NCI-H82 treated with DMSO at 0.1 percent for 48 hours (cell line): Measurements from ENCODE around the gene ARHGEF7.
A peak's percentile ranks its signal among the peaks of the same experiment; 100 is the strongest.
"Not testable (repeated sequence)": the region's sequence is repeated elsewhere in the genome, so short reads cannot be mapped to it uniquely, and the experiment has no call there.

Source experiments
- DNase-seq: peaks from one replicate; lab custom pipeline; 2025; ENCODE audit not compliant: unreplicated experiment; lab: John Stamatoyannopoulos, UW

ARHGEF7 gene

DNA sequence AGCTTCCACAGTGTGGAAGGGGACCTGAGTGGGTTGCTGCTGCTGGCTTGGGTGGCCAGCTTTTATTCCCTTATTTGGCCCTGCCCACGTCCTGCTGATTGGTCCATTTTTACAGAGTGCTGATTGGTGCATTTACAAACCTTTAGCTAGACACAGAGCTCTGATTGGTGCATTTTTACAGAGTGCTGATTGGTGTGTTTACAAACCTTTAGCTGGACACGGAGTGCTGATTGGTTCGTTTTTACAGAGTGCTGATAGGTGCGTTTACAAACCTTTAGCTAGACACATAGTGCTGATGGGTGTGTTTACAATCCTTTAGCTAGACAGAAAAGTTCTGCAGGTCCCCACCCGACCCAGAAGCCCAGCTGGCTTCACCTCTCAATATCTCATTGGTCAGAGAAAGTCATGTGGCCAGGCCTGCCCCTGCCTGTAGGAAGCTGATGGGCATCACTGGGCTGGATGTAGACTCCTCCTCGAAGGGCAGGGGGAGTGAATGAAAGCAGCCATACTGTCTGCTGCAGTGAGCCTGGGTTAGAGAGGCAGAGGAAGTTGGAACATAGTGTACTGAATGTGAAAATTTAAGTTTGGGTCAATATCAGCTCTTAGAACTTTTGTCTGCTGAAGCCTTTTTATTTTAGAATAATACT is 83.7 kb downstream of the ARHGEF7 start:
- not testable (repeated sequence) for DNase-seq

DNA sequence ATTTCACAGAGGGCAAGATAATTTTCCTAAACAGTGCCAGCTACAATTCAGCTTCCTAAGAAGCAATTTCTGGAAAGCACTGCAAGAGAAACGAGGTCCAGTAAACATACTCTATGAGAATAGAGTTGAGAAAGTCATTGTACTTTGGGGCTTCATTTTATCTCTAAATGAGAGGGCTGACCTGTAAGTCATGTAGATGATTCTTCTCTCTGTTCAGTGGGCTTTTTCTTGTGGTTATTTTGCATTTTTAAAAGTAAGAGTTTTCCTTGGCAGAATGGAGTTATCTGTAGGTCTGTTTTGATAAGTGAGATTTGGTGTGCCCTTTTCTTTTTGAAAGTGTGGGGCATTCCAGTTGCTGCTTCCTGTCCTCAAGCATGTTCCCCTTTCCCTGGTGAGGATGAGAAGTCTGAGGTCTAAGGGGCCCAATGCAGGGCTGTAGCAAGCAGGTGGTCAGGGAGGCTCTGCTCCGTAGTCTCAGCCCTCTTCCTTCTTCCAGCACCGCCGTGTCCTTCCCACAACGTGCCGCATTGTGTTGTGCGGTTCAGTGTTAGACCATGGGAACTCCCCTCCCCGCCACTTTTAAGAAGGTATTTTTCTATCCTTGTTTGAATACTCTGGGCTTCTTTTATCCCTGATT is 86.3 kb downstream of the ARHGEF7 start:
- DNase-seq: no peak

DNA sequence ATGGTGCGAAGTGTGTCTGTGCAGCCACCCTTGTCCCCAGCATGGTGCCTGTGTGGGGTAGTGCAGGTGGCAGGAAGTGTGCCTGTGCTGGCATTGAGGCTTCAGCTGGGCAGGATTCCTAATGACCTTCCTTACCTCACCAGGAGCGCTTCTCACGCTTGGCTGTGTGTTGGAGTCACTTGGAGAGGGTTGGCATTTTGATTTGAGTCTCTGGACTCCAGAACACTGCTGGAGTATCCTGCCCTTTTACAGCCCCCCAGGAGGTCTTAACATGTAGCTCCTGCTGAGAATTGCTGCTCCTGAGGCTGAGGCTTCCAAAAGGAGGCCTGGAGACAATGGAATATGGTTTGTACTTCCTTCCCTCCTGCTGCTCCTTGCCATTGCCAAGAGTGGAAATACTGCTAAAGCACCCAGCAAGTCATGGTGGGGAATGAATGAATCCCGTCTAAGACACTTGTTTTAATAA is 87.1 kb downstream of the ARHGEF7 start:
- DNase-seq: no peak

DNA sequence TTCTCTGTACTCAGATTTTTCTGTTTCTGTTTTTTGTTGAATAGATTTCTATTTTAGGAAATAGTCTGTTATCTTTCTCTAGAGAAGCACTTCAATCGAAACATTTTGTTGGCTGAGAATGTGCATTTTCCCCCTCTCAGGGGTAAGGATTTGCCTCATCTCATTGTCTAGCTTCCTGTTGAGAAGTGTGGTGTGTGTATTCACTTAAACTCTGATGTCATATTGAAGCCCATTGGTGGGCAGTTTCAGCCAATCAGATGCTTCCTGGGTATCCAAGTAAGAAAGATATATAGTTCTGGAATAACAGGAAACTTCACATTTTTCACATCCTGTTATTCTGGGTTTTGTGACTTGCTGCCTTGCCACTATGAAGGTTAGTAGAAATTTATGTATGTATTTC is 87.6 kb downstream of the ARHGEF7 start:
- no peak for DNase-seq

DNA sequence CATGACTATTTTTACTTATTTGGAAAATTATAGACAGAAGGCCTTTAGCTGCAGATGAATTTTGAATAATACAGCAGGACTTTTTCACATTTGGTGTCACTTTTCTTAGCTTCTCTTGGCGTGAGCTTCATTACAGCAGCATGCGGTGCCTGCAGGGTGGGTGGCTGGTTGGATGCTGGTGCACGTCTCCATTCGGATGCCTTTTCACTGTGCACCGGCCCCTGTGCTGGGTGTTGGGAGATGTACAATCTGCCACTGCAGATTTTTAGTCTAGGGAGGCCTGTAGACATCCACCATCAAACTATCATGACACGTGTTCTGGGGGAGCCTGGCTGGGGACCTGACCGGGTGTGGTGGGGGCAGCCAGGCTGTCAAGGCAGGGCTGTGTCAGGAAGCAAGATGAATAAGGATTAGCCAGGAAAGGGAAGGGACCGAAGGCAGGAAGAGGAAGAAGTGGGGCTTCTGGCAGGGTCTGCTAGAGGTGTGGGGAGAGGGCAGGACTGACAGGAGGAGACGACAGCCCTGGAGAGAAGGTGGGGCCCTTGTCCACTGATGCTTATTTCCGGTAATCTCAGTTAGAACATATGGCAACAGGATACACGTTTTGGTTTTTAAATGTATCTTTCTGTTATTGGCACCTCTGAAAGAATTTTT is 88.8 kb downstream of the ARHGEF7 start:
- DNase-seq: no peak

DNA sequence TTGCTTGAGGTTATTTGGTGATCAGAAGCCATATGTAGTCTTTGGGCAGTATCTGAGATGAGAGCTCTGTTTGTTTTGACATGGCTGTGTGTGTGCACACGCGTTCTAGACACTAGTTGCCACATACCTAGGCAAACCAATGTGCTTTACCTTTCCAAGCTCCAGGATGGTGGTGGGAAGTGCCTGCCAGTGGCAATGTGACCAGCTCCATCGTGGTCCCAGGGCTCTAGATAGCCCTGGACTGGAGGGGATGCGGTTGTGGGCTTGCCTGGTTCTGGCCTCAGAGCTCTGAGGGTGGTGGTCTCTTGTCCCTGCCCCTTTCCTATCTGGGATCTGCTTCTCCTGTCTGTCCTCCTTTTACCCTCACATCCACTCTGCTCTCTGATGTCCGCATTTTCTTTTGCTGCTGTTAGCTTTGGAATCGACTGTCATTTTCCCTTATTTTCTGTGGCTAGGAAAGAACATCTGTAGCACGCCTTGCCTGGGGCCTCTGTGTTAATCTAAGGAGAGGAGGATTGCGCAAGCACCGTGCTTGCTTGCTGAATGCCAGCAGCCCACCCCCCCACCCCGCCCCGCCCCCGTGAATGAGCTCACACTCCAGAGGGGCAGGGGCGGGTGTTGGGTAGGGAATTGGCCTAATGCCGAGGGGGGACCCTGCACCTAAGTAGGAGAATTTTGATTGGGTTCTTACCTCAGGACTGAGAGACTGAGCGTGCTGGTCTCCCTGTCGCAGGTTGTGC is 89.5 kb downstream of the ARHGEF7 start:
- DNase-seq: no peak

DNA sequence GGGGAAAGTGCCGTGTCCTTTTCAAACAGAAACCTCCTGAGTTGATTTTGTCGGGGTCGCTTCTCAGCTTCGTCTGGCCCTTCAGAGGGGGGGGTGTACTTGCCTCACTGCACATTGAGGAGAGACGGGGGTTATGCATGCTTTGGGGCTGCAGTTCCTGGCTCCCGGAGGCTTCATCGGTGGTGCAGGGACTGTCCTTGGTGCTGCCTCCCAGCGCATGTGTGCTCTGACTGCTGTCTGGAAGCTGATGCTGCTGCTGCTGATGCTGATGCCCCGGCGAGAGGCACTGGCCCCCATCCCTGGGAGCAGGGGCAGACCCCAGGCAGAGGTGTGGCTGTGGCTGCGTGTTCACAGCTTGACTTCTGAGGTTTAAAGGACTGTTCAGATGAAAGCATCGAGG is 91.0 kb downstream of the ARHGEF7 start:
- DNase-seq: no peak

DNA sequence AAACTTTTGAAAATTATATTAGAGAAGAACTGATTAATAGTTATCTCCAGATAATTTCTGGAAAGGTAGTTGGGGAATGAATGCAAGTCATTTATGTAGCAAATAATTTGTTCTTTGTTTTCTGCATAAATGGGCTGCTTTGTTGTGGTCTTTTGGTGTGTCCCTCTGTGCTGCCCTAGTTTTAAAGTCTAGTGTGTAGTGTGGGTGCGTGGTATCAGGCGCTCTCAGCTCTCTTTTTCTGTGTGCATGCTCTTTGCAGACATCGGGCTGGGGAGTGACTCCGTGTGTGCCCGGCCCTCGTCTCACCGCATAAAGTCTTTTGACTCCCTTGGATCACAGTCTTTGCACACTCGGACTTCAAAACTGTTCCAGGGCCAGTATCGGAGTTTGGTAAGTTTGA is 94.5 kb downstream of the ARHGEF7 start:
- DNase-seq: no peak

DNA sequence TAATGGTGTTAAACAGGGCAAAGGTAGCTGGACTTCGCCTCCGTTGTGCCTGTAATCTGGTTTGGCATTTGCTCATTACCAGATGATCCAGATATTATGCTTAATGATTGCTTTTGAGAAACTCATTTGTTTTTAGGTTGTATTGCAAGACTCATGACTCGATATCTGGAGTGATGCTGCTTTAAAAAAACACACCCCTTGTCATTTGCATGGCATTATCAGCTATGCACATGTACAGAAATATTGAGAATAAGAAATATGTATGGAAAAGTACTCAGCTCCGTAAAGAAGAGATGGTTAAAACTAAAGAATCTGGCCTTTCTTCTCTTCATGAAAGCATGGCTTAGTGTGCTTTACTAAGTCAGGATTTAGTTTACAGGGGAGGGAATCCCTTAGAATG is 95.0 kb downstream of the ARHGEF7 start:
- DNase-seq: no peak

DNA sequence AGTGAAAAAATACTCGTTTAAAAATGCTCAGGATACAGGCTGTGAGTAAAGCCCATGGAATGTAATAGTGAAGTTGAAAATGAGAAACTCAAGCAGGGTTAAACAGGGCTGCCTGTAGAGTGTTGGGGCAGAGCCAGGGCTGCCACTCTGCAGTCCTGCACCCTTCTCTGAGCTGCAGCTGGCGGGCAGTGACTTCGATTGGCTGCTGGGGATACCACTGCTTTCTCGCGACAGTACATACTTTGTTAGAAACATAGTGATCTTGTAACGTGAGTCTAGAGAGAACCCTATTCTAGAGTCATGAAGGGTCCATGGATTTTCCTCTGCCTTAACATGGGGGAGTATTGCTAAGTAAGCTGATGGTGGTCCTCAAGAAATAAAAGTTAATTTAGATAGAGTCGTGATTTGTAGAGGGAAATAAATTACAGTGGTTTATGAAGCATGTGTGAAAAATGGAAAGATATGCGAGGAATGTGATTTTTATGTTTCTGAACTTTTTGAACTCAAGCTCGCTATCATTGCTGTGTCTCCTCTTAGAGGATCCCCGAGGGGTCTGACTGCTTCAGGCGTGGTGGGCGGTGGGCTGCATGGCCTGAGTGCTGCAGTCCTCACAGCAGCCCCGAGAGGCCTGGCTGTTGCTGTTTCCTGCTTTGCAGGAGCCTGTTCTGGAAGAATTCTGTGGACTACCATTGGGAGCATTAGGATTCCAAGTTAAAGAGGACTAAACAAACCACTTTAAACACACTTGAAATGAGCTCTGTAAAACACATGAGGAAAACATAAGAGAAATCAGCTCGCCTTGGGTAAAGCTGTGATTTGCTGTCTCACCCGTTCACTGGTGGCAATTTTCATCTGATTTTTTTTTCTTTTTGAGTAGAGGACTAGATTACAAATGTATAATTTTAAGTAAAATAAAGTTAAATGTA is 95.7 kb downstream of the ARHGEF7 start:
- DNase-seq: no peak

DNA sequence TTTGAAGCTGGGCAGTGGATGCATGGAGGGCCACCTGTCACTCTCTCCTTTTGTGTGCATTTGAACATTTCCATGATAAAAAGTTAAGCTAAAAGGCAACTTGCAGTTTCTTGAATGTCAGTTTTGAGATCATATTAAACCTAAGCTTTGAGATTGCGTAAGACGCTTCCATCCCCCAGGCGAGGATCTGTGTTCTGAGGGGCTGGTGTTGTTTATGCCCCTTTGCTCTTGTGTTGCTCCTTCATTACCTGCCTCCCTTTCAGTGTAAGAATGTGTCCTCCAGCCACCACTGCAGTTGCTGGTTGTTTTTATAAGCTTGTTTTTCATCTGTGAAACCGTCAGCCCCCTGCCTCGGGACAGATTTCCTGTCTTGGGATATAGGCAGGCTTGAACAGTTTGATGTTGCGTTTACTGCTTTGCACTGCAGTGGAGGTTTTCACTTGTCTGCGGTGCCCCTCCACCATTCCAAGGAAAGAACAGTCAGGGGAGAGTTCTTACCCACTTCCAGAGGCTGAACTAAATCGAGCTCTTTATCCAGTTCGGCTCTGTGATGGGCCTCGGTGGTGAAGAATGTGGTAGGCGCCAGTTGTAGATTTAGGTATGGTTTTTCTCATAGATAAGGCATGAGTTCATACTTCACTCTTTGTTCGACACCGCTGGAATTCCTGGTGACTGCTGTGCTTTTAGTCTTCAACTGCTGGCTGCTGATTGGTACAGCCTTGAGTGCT is 96.8 kb downstream of the ARHGEF7 start:
- DNase-seq: no peak

DNA sequence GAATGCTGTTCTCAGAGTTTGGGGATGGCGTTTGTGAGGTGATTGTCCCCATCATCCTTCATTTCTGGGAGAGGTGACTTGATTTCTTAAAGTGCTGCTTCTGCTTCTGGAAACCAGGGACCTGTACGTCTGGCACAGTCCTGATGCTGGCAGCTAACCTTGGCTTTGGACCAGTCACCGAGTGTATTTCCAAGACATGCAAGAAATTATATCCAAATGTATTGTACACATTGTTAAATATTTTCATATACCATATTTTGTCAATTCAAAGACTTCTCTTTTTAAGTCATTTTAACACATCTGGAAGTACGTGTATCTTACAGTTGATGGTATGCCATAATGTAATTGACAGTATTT is 97.4 kb downstream of the ARHGEF7 start:
- no peak for DNase-seq

DNA sequence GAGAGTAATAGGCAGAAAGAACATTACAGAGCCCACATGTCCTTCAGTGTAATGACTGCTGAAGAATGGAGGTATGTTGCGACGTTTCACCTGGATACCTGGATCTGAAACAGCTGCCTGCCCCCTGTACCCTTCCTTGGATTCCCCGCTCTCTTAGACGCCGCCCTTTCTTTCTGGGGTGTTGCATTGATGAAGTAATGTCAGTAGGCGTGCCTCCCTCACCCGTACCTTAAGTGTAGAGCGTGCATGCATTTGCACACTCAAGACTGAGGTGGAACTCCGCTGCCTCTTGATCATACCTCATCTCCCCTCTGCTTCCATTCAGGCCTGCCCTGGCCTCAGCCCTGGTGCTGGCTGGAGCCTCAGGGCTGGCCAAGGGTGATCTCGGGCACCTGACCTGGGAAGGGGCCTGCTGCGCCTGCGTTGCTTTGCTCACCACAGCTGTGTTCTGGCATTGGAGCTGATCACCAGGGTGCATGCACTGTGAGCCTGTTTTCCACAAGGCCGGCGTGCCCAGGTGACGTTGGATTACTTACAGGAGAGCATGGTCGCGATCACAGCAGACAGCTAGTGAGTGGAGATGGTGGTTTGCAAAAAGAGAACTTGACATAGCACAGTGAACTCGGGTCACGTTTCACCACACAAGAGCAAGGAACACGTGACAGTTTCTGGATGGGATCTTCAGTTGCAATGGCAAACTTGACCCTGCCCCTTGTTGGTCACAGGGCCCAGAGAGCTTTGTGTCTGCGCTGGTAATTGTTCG is 99.0 kb downstream of the ARHGEF7 start:
- DNase-seq: no peak

DNA sequence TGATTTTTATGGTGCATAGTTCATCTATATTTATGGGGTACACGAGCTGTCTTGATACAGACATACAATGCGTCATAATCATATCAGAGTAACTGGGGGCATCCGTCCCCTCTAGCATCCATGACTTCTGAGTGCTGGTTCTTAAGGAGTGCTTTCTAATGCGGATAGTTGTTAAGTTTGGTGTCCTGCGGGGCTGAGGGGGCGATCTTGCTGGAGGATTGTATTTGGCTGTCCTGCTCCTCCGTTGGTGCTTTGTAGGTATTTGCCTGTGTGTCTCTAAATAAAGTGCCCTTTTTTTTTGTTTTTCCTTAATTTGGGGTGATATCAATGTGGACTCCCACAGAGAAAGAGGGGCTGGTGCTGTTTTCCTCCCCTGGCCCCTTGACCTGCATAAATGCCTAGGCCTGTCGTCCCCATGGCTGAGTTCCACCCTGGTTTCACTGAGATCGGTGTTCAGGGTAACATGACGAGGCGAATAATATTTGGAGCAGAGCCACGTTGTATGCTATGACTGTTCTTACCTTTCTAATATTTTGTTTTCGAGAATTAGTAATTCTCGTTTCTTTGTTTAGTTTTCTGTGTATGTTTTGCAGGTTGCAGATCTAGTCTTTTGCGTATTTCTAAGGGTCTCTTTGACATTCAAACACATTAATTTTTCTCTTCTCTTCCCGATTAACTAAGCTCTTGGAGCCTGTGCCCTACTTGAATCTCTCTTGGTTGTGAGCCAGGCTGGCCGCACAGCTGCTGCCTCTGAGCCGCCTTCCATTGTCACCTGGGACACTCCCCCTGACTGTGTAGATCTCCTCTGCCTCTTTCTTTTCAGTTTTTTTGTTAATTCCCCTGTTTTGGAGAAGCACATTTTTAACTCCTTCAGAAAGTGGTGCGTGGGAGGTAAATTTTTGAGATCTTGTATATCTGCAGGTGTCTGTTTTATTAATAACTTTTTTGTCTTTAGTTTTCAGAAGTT is 100.3 kb downstream of the ARHGEF7 start:
- no peak for DNase-seq

DNA sequence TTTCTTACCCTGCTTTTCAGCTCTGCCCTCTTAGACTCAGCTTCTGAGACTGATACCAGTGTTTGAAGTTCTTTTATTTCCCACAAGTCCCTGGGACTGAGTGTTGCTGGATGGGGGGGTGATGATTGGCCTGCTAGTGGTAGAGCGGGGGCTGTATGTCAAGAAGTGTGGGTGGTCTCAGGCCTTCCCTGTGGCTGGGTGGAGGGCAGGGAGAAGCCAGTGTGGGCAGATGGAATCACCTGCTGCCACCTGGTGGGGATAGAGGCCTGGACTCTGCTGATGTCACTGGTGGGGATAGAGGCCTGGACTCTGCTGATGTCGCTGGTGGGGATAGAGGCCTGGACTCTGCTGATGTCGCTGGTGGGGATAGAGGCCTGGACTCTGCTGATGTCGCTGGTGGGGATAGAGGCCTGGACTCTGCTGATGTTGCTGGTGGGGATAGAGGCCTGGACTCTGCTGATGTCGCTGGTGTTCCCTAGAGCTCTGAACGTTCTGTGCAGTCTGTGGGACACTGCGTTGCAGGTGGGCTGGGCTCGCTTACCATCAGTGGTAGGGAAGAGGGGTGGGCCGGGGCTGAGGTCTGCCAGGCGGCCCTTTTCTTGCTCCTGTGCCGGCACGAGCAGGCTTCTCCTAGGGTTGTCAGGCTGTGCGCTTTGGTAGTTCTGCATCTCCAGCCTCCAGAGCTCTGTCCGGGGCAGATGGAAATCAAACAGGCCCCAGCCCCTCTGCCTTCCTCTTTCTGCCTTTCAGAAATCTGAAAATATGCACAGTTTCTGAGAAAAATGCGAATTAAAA is 101.3 kb downstream of the ARHGEF7 start:
- peak; percentile 5 for DNase-seq

DNA sequence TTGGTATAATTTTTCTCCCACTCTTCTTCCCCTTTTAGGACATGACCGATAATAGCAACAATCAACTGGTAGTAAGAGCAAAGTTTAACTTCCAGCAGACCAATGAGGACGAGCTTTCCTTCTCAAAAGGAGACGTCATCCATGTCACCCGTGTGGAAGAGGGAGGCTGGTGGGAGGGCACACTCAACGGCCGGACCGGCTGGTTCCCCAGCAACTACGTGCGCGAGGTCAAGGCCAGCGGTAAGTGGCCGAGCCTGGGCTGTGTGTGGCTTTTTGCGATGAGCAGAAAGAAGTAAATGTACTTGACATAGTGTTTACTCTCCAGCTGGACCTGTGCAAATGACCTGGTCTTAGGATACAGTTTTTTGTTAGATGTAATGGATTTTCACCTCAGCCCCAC is 102.5 kb downstream of the ARHGEF7 start:
- no peak for DNase-seq

DNA sequence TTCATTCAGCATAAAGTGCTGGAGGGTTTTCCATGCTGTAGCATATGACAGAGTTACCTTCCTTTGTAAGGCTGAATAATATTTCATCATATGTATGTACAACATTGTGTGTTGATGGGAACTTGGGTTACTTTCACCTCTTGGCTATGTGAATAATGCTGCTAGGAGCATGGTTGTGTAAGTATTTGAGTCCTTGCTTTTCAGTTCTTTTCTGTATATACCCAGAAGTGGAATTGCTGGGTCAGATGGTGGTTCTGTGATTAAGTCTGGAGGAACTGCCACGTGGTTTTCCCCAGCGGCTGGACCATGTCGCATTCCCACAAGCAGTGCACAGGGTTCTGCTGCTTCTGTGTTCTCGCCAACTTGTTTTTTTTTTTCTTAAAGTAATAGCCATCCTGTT is 104.2 kb downstream of the ARHGEF7 start:
- DNase-seq: no peak
